PC-9 (cell line): Measurements from ENCODE around the gene CASP10. TPM values are rescaled to one million over a fixed set of nuclear protein-coding genes. Genes with fewer than 3 reads are reported as not detected.

Experiments used
- BruUV-seq: library from RNA; stranded (reverse); fragments of 400-500 nt; replicated peaks from 2 replicates; lab custom pipeline; 2021; lab: Mats Ljungman, UMichigan
- CTCF ChIA-PET: fragments of 300-600 bp; sonication (Branson Sonifier 250); formaldehyde crosslinking; loops from one replicate; lab custom pipeline; 2022; ENCODE audit warnings: antibody characterized with exemption; lab: Charles Lee
- POLR2A ChIA-PET: fragments of 300-600 bp; sonication (Branson Sonifier 250); formaldehyde crosslinking; loops from one replicate; lab custom pipeline; 2022; ENCODE audit warnings: antibody characterized with exemption; ENCODE audit not compliant: unreplicated experiment; lab: Charles Lee
- DNase-seq, 2 experiments: peaks; one replicate each; pipeline versions ENCODE4 v3.0.0 to v3.0.0-alpha.2; 2015 to 2022; ENCODE audit warnings: mixed read lengths in 1 of 2
- H2AFZ ChIP-seq: fragments of 200-600 bp; sonication (generic); 2 replicates; pipeline ENCODE4 v1.8.1; 2017; ENCODE audit warnings: antibody characterized with exemption
- H3F3A ChIP-seq: fragments of 200-600 bp; sonication (generic); 2 replicates; pipeline ENCODE4 v1.8.1; 2017; ENCODE audit warnings: antibody characterized with exemption, mild to moderate bottlenecking, low read depth; ENCODE audit not compliant: insufficient read depth
- H3K27ac ChIP-seq: fragments of 200-600 bp; sonication (generic); 2 replicates; pipeline ENCODE4 v1.6.1; 2016; ENCODE audit warnings: mixed run types
- H3K27me3 ChIP-seq: fragments of 200-600 bp; sonication (generic); 2 replicates; pipeline ENCODE4 v1.6.1; 2016; ENCODE audit warnings: low read depth, mixed run types; ENCODE audit not compliant: insufficient read depth
- H3K36me3 ChIP-seq: fragments of 200-600 bp; sonication (generic); 2 replicates; pipeline ENCODE4 v1.6.1; 2016; ENCODE audit warnings: low read depth, mixed run types
- H3K4me1 ChIP-seq: fragments of 200-600 bp; sonication (generic); replicated peaks from 2 replicates; pipeline ENCODE4 v1.6.1; 2016; ENCODE audit warnings: mixed run types; ENCODE audit not compliant: insufficient read depth
- H3K4me2 ChIP-seq: fragments of 200-600 bp; sonication (generic); 2 replicates; pipeline ENCODE4 v1.6.1; 2017; ENCODE audit warnings: mixed run types
- H3K4me3 ChIP-seq: fragments of 200-600 bp; sonication (generic); 2 replicates; pipeline ENCODE4 v1.6.1; 2016; ENCODE audit warnings: mixed run types
- H3K79me2 ChIP-seq: fragments of 200-600 bp; sonication (generic); 2 replicates; pipeline ENCODE4 v1.6.1; 2017; ENCODE audit warnings: low read depth, mixed run types
- H3K9me2 ChIP-seq: fragments of 200-600 bp; sonication (generic); 2 replicates; pipeline ENCODE4 v1.8.1; 2017; ENCODE audit warnings: mild to moderate bottlenecking; ENCODE audit not compliant: insufficient read depth
- H3K9me3 ChIP-seq: fragments of 200-600 bp; sonication (generic); 2 replicates; pipeline ENCODE4 v1.8.1; 2016; ENCODE audit warnings: low read depth; ENCODE audit not compliant: insufficient read depth
- H4K20me1 ChIP-seq: fragments of 200-600 bp; sonication (generic); 2 replicates; pipeline ENCODE4 v1.8.1; 2017; ENCODE audit not compliant: insufficient read depth
- CTCF ChIP-seq: fragments of 200-600 bp; sonication (generic); conservative IDR thresholded peaks from 2 replicates; pipeline ENCODE4 v1.6.1; 2017; ENCODE audit warnings: mixed run types, antibody characterized with exemption, mild to moderate bottlenecking, moderate library complexity
- EZH2 ChIP-seq: fragments of 200-600 bp; sonication (generic); IDR thresholded peaks from 2 replicates; pipeline ENCODE4 v1.8.0; 2017; ENCODE audit warnings: antibody characterized with exemption, low read depth
- intact Hi-C: fragments of 100-400 bp; cut with micrococcal nuclease; formaldehyde crosslinking; loops from one replicate; pipeline ENCODE4 v1.10.0; 2022; ENCODE audit not compliant: unreplicated experiment
- total RNA-seq: library from RNA; stranded (reverse); gene quantifications from 2 replicates; pipeline ENCODE4 v1.2.3, GENCODE V29; 2021

Gene CASP10
- total RNA-seq, 1 experiment from 2014 or later: 15.2 TPM

GRCh38 chr2:201191132-201191875 lies 8.4 kb downstream of the CASP10 start:
- no TSS peak for BruUV-seq
- no peaks in the 10 kb centered on the region for H3K79me2 ChIP-seq
- H3K36me3 ChIP-seq: no peaks in the 10 kb centered on the region
- H3K4me1 ChIP-seq: no peaks in the 10 kb centered on the region
- no peak for DNase-seq
- no peak overlapping the region for H2AFZ ChIP-seq
- ChIA-PET POLR2A (no interaction called here), CTCF (interaction anchor here (0.5 kb wide), 1 partner anchor 284 kb away, joined by 6 read pairs; no protein-coding TSS in a partner anchor)
- no peaks in the 10 kb centered on the region for H3F3A ChIP-seq
- no peak overlapping the region for H3K4me3 ChIP-seq
- no peak overlapping the region for H3K4me2 ChIP-seq
- intact Hi-C loops: no loop called here
- TF ChIP-seq CTCF (no peak), EZH2 (no peak)
- H3K27ac ChIP-seq: no peak overlapping the region
- no peaks in the 10 kb centered on the region for H4K20me1 ChIP-seq
- no peaks in the 10 kb centered on the region for H3K27me3 ChIP-seq
- no peaks in the 10 kb centered on the region for H3K9me3 ChIP-seq
- no peaks in the 10 kb centered on the region for H3K9me2 ChIP-seq

GRCh38 chr2:201194097-201194496 lies 11.2 kb downstream of the CASP10 start:
- no peaks in the 10 kb centered on the region for H3K9me2 ChIP-seq
- H2AFZ ChIP-seq: no peak overlapping the region
- DNase-seq: no peak
- H3F3A ChIP-seq: no peaks in the 10 kb centered on the region
- TF ChIP-seq EZH2: no peak
- TF ChIP-seq CTCF: no peak
- H3K36me3 ChIP-seq: no peaks in the 10 kb centered on the region
- no peaks in the 10 kb centered on the region for H3K9me3 ChIP-seq
- no TSS peak for BruUV-seq
- no peak overlapping the region for H3K4me3 ChIP-seq
- no peaks in the 10 kb centered on the region for H3K4me1 ChIP-seq
- no peaks in the 10 kb centered on the region for H3K27me3 ChIP-seq
- ChIA-PET POLR2A (no interaction called here), CTCF (no interaction called here)
- intact Hi-C loops: no loop called here
- H3K79me2 ChIP-seq: no peaks in the 10 kb centered on the region
- no peak overlapping the region for H3K4me2 ChIP-seq
- no peak overlapping the region for H3K27ac ChIP-seq
- H4K20me1 ChIP-seq: no peaks in the 10 kb centered on the region

DNA sequence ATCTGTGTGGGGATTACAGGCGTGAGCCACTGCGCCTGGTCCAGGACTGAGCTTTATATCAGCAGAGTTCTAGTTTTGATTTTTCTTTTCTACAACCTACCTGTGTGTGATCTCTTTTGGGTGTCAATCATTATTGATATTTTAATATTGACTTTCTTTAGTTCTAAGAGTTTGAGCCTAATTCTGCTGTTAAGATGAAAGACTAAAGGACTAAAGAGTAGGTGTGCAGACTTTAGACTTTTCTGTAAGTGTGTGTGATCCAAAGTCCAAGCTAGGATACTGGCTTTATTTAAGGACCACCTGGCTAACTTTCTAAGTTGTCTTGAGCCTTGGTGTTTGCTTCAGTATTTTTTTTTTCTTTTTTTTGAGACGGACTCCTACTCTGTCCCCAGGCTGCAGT lies 12.4 kb downstream of the CASP10 start:
- POLR2A ChIA-PET: no interaction called here
- no peak for DNase-seq
- Histone ChIP-seq H3F3A (no peaks in the 10 kb centered on the region), H3K36me3 (no peaks in the 10 kb centered on the region), H3K9me2 (no peaks in the 10 kb centered on the region), H4K20me1 (no peaks in the 10 kb centered on the region), H3K9me3 (no peaks in the 10 kb centered on the region), H3K4me2 (no peak overlapping the region), H3K79me2 (no peaks in the 10 kb centered on the region), H3K4me1 (no peaks in the 10 kb centered on the region), H2AFZ (no peak overlapping the region), H3K27me3 (no peaks in the 10 kb centered on the region), H3K4me3 (no peak overlapping the region), H3K27ac (no peak overlapping the region)
- CTCF ChIA-PET: no interaction called here
- no TSS peak for BruUV-seq
- intact Hi-C loops: no loop called here
- no peak for TF ChIP-seq CTCF
- no peak for TF ChIP-seq EZH2
